ENCODE measurements around the gene MYO19.
"Not testable (repeated sequence)": the region's sequence is repeated elsewhere in the genome, so short reads cannot be mapped to it uniquely, and the experiment has no call there.

Gene MYO19

DNA sequence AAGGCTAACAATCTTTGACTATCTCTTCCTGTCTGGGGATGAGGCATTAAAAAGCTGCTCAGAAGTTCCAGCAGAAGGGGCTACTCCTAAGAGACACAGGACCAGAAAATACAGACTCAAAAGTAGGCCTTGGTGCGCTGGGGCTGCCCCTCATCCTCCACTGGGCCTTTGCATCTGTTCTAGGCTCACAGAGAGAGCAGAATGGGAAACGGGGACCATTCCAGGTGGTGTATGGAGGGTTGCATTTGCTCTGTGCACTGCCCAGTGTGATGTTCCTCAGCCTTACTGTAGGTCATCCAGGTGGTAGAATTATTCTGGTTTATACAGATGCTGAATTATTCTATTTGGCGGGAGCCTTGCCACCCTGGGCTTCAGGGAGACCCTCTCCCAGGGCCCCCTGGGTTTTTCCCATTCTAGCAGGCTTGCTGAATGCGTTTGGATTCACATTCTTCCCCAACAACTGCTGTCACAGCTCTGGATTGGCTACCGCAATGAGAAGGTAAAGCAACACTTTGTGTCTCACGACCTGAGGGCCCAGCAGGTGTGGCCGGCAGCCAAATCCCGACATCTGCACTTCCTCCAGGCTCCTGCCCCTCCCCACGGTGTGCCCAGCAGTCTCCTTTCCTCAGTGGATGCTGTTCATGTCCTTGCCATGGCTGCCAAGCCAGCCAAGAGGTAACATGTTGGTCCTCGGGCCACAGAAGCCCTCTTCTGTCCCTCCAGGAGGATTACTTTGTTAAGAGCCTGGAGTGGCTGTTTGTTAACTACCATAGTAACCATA is 73.1 kb downstream of the MYO19 start:
- TF ChIP-seq, protein P1, sequence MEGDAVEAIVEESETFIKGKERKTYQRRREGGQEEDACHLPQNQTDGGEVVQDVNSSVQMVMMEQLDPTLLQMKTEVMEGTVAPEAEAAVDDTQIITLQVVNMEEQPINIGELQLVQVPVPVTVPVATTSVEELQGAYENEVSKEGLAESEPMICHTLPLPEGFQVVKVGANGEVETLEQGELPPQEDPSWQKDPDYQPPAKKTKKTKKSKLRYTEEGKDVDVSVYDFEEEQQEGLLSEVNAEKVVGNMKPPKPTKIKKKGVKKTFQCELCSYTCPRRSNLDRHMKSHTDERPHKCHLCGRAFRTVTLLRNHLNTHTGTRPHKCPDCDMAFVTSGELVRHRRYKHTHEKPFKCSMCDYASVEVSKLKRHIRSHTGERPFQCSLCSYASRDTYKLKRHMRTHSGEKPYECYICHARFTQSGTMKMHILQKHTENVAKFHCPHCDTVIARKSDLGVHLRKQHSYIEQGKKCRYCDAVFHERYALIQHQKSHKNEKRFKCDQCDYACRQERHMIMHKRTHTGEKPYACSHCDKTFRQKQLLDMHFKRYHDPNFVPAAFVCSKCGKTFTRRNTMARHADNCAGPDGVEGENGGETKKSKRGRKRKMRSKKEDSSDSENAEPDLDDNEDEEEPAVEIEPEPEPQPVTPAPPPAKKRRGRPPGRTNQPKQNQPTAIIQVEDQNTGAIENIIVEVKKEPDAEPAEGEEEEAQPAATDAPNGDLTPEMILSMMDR (IDR thresholded peaks at IDR 0.05; ENCODE audit: low read depth, low read length): no peak
- H3K4me3 ChIP-seq (ENCODE audit: low read depth, low read length): no peak overlapping the region

- TF ChIP-seq, protein P1 (IDR thresholded peaks at IDR 0.05; ENCODE audit: low read depth, low read length): no peak
- no peak overlapping the region for H3K4me3 ChIP-seq (ENCODE audit: low read depth, low read length)
Observed at GRCh38 chr17:36460265-36460937, 74.3 kb downstream of the MYO19 start.

DNA sequence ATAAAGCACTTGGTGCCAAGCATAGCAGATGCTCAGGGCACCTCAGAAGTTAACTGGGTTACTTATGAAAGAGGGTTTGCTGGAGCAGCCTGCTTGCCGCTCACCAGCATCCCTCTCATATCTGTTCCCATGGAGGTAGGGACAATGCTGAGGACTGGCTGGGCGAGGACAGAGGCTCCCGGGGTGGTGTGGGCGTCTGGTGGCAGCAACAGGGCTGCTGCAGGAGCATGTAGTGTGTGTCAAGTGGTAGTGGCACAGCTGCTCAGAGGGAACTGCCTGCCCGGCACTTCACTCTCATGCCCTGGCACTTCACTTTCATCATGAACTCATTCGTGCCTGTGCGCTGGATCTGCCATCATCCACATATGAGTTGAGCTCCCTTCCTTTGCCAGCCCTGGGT is 75.1 kb downstream of the MYO19 start:
- no peak overlapping the region for H3K4me3 ChIP-seq (ENCODE audit: low read depth, low read length)
- TF ChIP-seq, protein P1 (IDR thresholded peaks at IDR 0.05; ENCODE audit: low read depth, low read length): no peak

GRCh38 chr17:36459045-36459444 is 75.6 kb downstream of the MYO19 start:
- no peak overlapping the region for H3K4me3 ChIP-seq (ENCODE audit: low read depth, low read length)
- TF ChIP-seq, protein P1 (IDR thresholded peaks at IDR 0.05; ENCODE audit: low read depth, low read length): no peak

- H3K4me3 ChIP-seq (ENCODE audit: low read depth, low read length): not testable (repeated sequence)
Observed at GRCh38 chr17:36457701-36458100, 77.0 kb downstream of the MYO19 start.

GRCh38 chr17:36452888-36453287 is 81.8 kb downstream of the MYO19 start:
- H3K4me3 ChIP-seq (ENCODE audit: low read depth, low read length): not testable (repeated sequence)

DNA sequence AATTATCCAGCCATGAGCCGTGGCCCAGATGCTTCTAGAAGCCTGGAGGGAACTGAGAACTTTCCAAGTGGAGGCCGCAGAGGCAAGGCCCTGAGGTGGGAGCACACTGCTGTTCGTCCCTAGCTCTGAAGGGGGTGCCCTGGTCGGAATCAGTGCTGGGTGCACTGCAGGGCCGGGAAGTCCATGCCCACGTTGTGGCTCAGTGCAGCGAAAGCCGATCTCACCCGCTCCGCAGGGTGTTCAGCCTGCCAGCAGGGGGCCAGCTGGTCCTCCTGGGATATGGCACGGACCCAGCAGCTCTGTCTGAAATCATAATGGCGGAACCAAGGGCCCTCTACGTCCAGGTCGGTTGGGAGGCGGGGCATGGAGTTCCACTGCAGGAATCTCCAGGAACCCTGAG is 84.7 kb downstream of the MYO19 start:
- not testable (repeated sequence) for H3K4me3 ChIP-seq (ENCODE audit: low read depth, low read length)
